Muscle layer of colon (tissue), 2 donors: ENCODE results near the gene PRDX6.
"Not testable (repeated sequence)": the region's sequence is repeated elsewhere in the genome, so short reads cannot be mapped to it uniquely, and the experiment has no call there.

Experiments
- H3K27ac ChIP-seq: one replicate; pipeline ENCODE4 v1.7.0; 2013; ENCODE audit warnings: low read depth, mild to moderate bottlenecking, low read length, moderate library complexity
- H3K27me3 ChIP-seq, 2 donors: one replicate each; pipeline ENCODE4 v1.7.0; 2013; ENCODE audit warnings: low read length in 2 of 2, mild to moderate bottlenecking in 2 of 2; ENCODE audit not compliant: insufficient read depth in 2 of 2, control insufficient read depth in 1 of 2
- H3K36me3 ChIP-seq: one replicate; pipeline ENCODE4 v1.7.0; 2013; ENCODE audit warnings: mild to moderate bottlenecking, low read length; ENCODE audit not compliant: insufficient read depth
- H3K4me1 ChIP-seq: one replicate; pipeline ENCODE4 v1.7.0; 2013; ENCODE audit warnings: mild to moderate bottlenecking, low read length; ENCODE audit not compliant: insufficient read depth
- H3K4me3 ChIP-seq, 2 donors: one replicate each; pipeline ENCODE4 v1.7.0; 2013; ENCODE audit warnings: low read length in 2 of 2, low read depth in 1 of 2, mild to moderate bottlenecking in 1 of 2, moderate library complexity in 1 of 2
- H3K9ac ChIP-seq: one replicate; pipeline ENCODE4 v1.7.0; 2013; ENCODE audit warnings: low read length
- H3K9me3 ChIP-seq: one replicate; pipeline ENCODE4 v1.7.0; 2013; ENCODE audit warnings: mild to moderate bottlenecking, low read length
- donor health status: abdominal sarcoma.
- donor health status: Adenocarcinoma of cecum.

The PRDX6 gene

GRCh38 chr1:173470608-173471007, 6.5 kb upstream of the PRDX6 start:
- peaks cover 4% of the 10 kb centered on the region for H3K4me1 ChIP-seq
- no peak overlapping the region for H3K4me3 ChIP-seq
- H3K9me3 ChIP-seq, result no peaks in the 10 kb centered on the region
- H3K27me3 ChIP-seq, result no peaks in the 10 kb centered on the region
- no peak overlapping the region for H3K9ac ChIP-seq
- no peaks in the 10 kb centered on the region for H3K36me3 ChIP-seq
- no peak overlapping the region for H3K27ac ChIP-seq

GRCh38 chr1:173473599-173474011, 3.5 kb upstream of the PRDX6 start:
- Histone ChIP-seq H3K4me3 (no peak overlapping the region), H3K9me3 (no peaks in the 10 kb centered on the region)

GRCh38 chr1:173474097-173474779, 2.9 kb upstream of the PRDX6 start:
- H3K27ac ChIP-seq, result no peak overlapping the region
- H3K4me1 ChIP-seq, result peaks cover 24% of the 10 kb centered on the region
- H3K36me3 ChIP-seq, result no peaks in the 10 kb centered on the region
- H3K9ac ChIP-seq, result no peak overlapping the region
- no peaks in the 10 kb centered on the region for H3K27me3 ChIP-seq
- no peaks in the 10 kb centered on the region for H3K9me3 ChIP-seq
- no peak overlapping the region for H3K4me3 ChIP-seq

More at GRCh38 chr1:173473599-173474011, 3.5 kb upstream of the PRDX6 start:
- Histone ChIP-seq H3K27me3 (no peaks in the 10 kb centered on the region), H3K36me3 (no peaks in the 10 kb centered on the region), H3K9ac (no peak overlapping the region), H3K4me1 (peaks cover 18% of the 10 kb centered on the region), H3K27ac (no peak overlapping the region)

DNA sequence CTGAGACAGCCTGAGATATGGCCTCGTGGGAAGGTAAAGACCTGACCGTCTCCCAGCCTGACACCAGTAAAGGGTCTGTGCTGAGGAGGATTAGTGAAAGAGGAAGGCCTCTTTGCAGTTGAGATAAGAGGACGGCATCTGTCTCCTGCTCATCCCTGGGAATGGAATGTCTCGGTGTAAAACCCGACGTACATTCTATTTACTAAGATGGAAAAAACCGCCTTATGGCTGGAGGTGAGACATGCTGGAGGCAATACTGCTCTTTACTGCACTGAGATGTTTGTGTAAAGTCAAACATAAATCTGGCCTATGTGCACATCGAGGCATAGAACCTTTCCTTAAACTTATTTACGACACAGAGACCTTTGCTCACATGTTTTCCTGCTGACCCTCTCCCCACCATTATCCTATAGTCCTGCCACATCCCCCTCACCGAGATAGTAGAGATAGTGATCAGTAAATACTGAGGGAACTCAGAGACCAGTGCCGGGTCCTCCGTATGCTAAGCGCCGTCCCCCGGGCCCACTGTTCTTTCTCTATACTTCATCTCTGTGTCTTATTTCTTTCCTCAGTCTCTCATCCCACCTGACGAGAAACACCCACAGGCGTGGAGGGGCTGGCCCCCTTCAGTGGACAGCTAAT, 2.2 kb upstream of the PRDX6 start:
- H3K27me3 ChIP-seq, H3K9me3 ChIP-seq, H3K4me3 ChIP-seq, H3K9ac ChIP-seq, H3K27ac ChIP-seq, H3K36me3 ChIP-seq: not testable (repeated sequence)
- H3K4me1 ChIP-seq, result peaks cover 30% of the 10 kb centered on the region

GRCh38 chr1:173475564-173476196, 1.5 kb upstream of the PRDX6 start:
- H3K9me3 ChIP-seq, result no peaks in the 10 kb centered on the region
- H3K9ac ChIP-seq, result peak overlapping the region; percentile 60
- no peak overlapping the region for H3K27ac ChIP-seq
- no peaks in the 10 kb centered on the region for H3K27me3 ChIP-seq
- peak overlapping the region in 1 of 2 donors; percentile 82 for H3K4me3 ChIP-seq
- peaks cover 35% of the 10 kb centered on the region for H3K4me1 ChIP-seq
- peaks cover 6% of the 10 kb centered on the region for H3K36me3 ChIP-seq

- Histone ChIP-seq H3K27ac (peak overlapping the region; percentile 88), H3K9ac (peak overlapping the region; percentile 60), H3K4me1 (peaks cover 35% of the 10 kb centered on the region), H3K36me3 (peaks cover 11% of the 10 kb centered on the region), H3K27me3 (no peaks in the 10 kb centered on the region), H3K4me3 (peak overlapping the region; percentile 57 to 82), H3K9me3 (no peaks in the 10 kb centered on the region)
These were observed 904 bp upstream of the PRDX6 start for GRCh38 chr1:173476197-173476664.

- Histone ChIP-seq H3K9ac (peak overlapping the region; percentile 60), H3K36me3 (peaks cover 16% of the 10 kb centered on the region), H3K4me1 (peaks cover 35% of the 10 kb centered on the region), H3K27ac (peak overlapping the region; percentile 88), H3K4me3 (peak overlapping the region; percentile 57 to 82), H3K9me3 (no peaks in the 10 kb centered on the region), H3K27me3 (no peaks in the 10 kb centered on the region)
These were observed 360 bp upstream of the PRDX6 start for GRCh38 chr1:173476665-173477285.

DNA sequence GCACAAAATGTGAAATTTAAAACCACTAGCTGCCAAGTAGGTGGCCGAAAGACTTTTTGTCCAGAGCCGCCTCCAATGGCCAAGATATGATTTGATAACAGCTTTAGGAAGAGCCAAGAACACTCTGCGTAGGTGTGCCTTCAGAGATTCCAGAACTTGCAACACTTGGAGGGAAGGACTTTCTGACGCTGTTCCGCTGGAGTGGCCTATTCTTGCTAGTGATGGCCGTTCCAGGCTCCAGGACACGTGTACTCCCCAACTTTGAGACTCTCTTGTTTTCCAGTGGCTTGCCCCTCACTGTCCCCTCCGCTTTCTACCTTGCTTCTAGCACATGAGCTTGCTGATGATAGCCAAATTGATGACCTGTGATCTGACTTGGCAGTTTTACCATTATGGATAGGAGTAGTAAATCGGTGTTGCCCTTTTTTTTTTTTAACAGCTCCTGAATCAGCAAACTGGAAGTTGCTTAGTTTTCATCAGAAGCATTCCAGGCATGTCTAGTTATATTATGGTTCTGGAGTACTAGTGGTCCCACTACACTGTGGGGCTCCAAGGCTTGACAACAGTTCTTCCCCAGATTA, 1.0 kb downstream of the PRDX6 start:
- Histone ChIP-seq H3K4me1 (peaks cover 35% of the 10 kb centered on the region), H3K27me3 (no peaks in the 10 kb centered on the region), H3K27ac (peak overlapping the region; percentile 97), H3K4me3 (peak overlapping the region; percentile 80 to 82), H3K9me3 (no peaks in the 10 kb centered on the region), H3K36me3 (peaks cover 30% of the 10 kb centered on the region), H3K9ac (peak overlapping the region; percentile 79)

DNA sequence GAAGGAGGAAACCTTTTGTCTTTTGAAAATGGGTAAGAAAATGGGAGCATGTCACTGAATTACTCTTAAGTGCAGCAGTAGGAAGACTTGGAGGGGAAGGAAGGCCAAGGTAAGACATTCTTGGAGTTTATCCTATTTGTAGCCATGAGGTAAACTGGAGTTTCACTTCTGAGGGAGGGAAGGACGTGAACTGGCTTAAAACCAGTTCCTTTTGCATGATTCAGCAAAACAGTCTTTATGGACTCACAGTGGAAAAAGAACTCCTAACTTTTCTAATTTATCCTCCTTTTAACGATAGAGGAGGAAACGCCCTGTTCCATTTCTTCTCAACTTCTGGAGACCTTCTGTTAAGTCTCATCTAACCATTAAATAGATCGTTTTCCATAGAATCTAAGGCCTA, 2.5 kb downstream of the PRDX6 start:
- H3K4me1 ChIP-seq, result peaks cover 32% of the 10 kb centered on the region
- no peaks in the 10 kb centered on the region for H3K27me3 ChIP-seq
- no peak overlapping the region for H3K27ac ChIP-seq
- H3K9me3 ChIP-seq, result no peaks in the 10 kb centered on the region
- H3K9ac ChIP-seq, result no peak overlapping the region
- no peak overlapping the region for H3K4me3 ChIP-seq
- peaks cover 36% of the 10 kb centered on the region for H3K36me3 ChIP-seq

DNA sequence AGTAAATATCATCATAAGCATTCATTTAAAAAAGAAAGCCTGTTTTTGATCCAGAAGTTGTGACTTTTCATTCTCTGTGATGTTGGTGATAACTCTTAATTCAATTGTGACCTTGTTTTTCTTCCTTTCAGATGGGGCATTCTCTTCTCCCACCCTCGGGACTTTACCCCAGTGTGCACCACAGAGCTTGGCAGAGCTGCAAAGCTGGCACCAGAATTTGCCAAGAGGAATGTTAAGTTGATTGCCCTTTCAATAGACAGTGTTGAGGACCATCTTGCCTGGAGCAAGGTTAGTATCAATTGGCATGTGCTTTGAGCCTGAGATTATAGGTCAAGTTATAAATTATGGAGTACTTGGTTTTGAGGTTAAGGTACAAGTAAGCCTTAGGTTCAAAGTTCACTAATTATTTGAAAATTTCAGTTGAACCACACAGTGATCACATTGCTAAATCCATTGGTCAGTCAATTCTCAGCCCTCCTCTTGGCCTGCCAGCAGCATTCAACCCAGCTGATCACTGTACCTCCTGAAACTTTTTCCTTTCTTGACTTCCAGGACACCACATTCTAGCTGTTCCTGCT, 4.1 kb downstream of the PRDX6 start:
- Histone ChIP-seq H3K9me3 (no peaks in the 10 kb centered on the region), H3K27me3 (no peaks in the 10 kb centered on the region), H3K27ac (no peak overlapping the region), H3K4me1 (peaks cover 24% of the 10 kb centered on the region), H3K9ac (no peak overlapping the region), H3K4me3 (no peak overlapping the region), H3K36me3 (peaks cover 52% of the 10 kb centered on the region)

DNA sequence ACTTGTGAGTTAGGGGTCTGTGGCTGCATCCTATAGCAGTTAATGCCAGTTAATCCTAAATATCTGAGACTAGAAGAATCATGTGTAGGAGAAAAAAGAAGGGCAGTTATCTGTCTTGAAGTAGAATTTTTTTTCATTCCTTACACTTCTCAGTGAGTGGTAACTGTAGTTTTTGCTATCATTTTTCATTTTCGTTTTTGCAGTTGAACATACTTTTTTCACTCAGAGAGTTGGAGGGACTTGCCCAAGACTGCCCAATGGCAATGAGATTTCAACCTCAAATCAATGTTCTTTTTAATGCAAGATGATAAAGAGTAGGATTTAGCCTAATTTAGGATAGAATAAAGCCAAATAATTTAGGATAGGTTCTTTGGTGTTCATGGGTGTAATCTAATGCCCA, 5.5 kb downstream of the PRDX6 start:
- Histone ChIP-seq H3K4me1 (peaks cover 23% of the 10 kb centered on the region), H3K9me3 (no peaks in the 10 kb centered on the region), H3K27ac (no peak overlapping the region), H3K27me3 (no peaks in the 10 kb centered on the region), H3K9ac (no peak overlapping the region), H3K4me3 (no peak overlapping the region), H3K36me3 (peaks cover 66% of the 10 kb centered on the region)
